B cell (primary cell): Measurements from ENCODE around the gene BIRC7. TPM values are rescaled to one million over a fixed set of nuclear protein-coding genes. Genes with fewer than 3 reads are reported as not detected.
"Not testable (repeated sequence)": the region's sequence is repeated elsewhere in the genome, so short reads cannot be mapped to it uniquely, and the experiment has no call there.

Source experiments
- ATAC-seq: fragments of 200-7000 bp; cut with Tn5 transposase; one replicate; pipeline ENCODE4 v1.10.0; 2021; ENCODE audit warnings: low read depth, mild to moderate bottlenecking, moderate number of reproducible peaks, moderate library complexity
- CTCF ChIA-PET: fragments of 350-600 bp; sonication (Branson Sonifier 250); formaldehyde crosslinking; loops from one replicate; lab custom pipeline; 2021; ENCODE audit warnings: antibody characterized with exemption, inconsistent platforms; lab: Charles Lee
- POLR2A ChIA-PET: fragments of 350-600 bp; sonication (Branson Sonifier 250); formaldehyde crosslinking; loops from one replicate; lab custom pipeline; 2021; ENCODE audit warnings: antibody characterized with exemption; lab: Charles Lee
- DNase-seq: peaks from one replicate; pipeline ENCODE4 v3.0.0; 2013
- H2AFZ ChIP-seq: 2 replicates; pipeline ENCODE4 v1.6.1; 2012; ENCODE audit warnings: mild to moderate bottlenecking, low read depth, low read length; ENCODE audit not compliant: insufficient read depth, poor library complexity, severe bottlenecking
- H3K27ac ChIP-seq, 2 donors: 1 replicate in 1 of 2; 2 replicates in 1 of 2; pipeline ENCODE4 v1.5.1; 2012 to 2013; ENCODE audit warnings: low read length in 2 of 2, mild to moderate bottlenecking in 2 of 2, moderate library complexity in 1 of 2
- H3K27me3 ChIP-seq, 4 experiments: fragments of 200-600 bp in 1 of 4; sonication (generic) in 1 of 4; replicated peaks in 1 of 4; 1 replicate in 2 of 4; 2 replicates in 2 of 4; pipeline versions ENCODE4 v1.6.1 to v1.7.0; 2013 to 2016; ENCODE audit warnings: low read length in 3 of 4, mild to moderate bottlenecking in 2 of 4, mixed read lengths in 1 of 4, moderate library complexity in 1 of 4; ENCODE audit not compliant: insufficient read depth in 4 of 4, control insufficient read depth in 3 of 4; ENCODE audit errors: control extremely low read depth in 1 of 4
- H3K36me3 ChIP-seq, 2 experiments: replicated peaks in 1 of 2; 1 replicate in 1 of 2; 2 replicates in 1 of 2; pipeline versions ENCODE4 v1.6.1 to v1.7.1; 2013; ENCODE audit warnings: low read length in 1 of 2; ENCODE audit not compliant: insufficient read depth in 2 of 2, control insufficient read depth in 1 of 2; ENCODE audit errors: control extremely low read depth in 1 of 2, extremely low read depth in 1 of 2
- H3K4me1 ChIP-seq, 2 donors: fragments of 200-600 bp in 1 of 2; sonication (generic) in 1 of 2; 1 replicate in 1 of 2; 2 replicates in 1 of 2; pipeline versions ENCODE4 v1.5.1 to v1.6.1; 2013 to 2017; ENCODE audit warnings: low read length in 2 of 2; ENCODE audit not compliant: control insufficient read depth in 2 of 2, insufficient read depth in 2 of 2
- H3K4me2 ChIP-seq: replicated peaks from 2 replicates; pipeline ENCODE3; 2012; ENCODE audit warnings: mild to moderate bottlenecking, low read depth, low read length; ENCODE audit not compliant: poor library complexity, severe bottlenecking
- H3K4me3 ChIP-seq, 5 experiments: fragments of 200-600 bp in 1 of 5; sonication (generic) in 1 of 5; 1 replicate in 3 of 5; 2 replicates in 2 of 5; pipeline versions ENCODE4 v1.5.1 to v1.7.0; 2011 to 2016; ENCODE audit warnings: low read length in 4 of 5, mild to moderate bottlenecking in 4 of 5, low read depth in 2 of 5, control low read depth in 1 of 5, moderate library complexity in 1 of 5; ENCODE audit not compliant: insufficient read depth in 1 of 5; ENCODE audit errors: control extremely low read depth in 1 of 5, extremely low read depth in 1 of 5
- H3K79me2 ChIP-seq: fragments of 200-600 bp; sonication (generic); one replicate; pipeline ENCODE4 v1.6.0; 2016; ENCODE audit warnings: low read length; ENCODE audit not compliant: control insufficient read depth, insufficient read depth
- H3K9ac ChIP-seq: fragments of 200-600 bp; sonication (generic); 2 replicates; pipeline ENCODE4 v1.6.1; 2017; ENCODE audit warnings: mild to moderate bottlenecking, low read length, moderate library complexity
- H3K9me3 ChIP-seq, 3 donors: one replicate each; pipeline versions ENCODE4 v1.6.1 to v1.7.1; 2013; ENCODE audit warnings: low read length in 2 of 3; ENCODE audit not compliant: control insufficient read depth in 2 of 3, insufficient read depth in 1 of 3; ENCODE audit errors: control extremely low read depth in 1 of 3
- H4K20me1 ChIP-seq: 2 replicates; pipeline ENCODE4 v1.6.0; 2012; ENCODE audit warnings: mild to moderate bottlenecking, low read length; ENCODE audit not compliant: insufficient read depth, control insufficient read depth, poor library complexity, severe bottlenecking
- H3K27ac Mint-ChIP-seq: one replicate; pipeline ENCODE4 v1.8.0; 2021; ENCODE audit warnings: mixed read lengths
- H3K27me3 Mint-ChIP-seq: one replicate; pipeline ENCODE4 v1.8.0; 2021; ENCODE audit warnings: mixed read lengths
- H3K4me1 Mint-ChIP-seq: one replicate; pipeline ENCODE4 v1.8.0; 2021; ENCODE audit warnings: mixed read lengths
- H3K4me3 Mint-ChIP-seq: one replicate; pipeline ENCODE4 v1.8.0; 2021; ENCODE audit warnings: mixed read lengths
- H3K9me3 Mint-ChIP-seq: one replicate; pipeline ENCODE4 v1.8.0; 2022; ENCODE audit warnings: mixed read lengths; ENCODE audit not compliant: insufficient read depth
- EZH2 ChIP-seq: IDR thresholded peaks from 2 replicates; pipeline ENCODE4 v1.6.1; 2012; ENCODE audit warnings: borderline replicate concordance, low read depth, mild to moderate bottlenecking, moderate library complexity, low read length; ENCODE audit not compliant: insufficient read depth, poor library complexity, severe bottlenecking
- WGBS: methylation state at CpG from one replicate; pipeline ENCODE4 v1.1.5; 2013; ENCODE audit warnings: missing lambda C conversion rate; ENCODE audit not compliant: insufficient coverage; 5-methylcytosine and 5-hydroxymethylcytosine counted together
- intact Hi-C: fragments of 100-400 bp; cut with micrococcal nuclease; formaldehyde crosslinking; loops from one replicate; pipeline ENCODE4 v1.10.0; 2022
- polyA plus RNA-seq: library from polyadenylated mRNA; depleted of rRNA; stranded (reverse); fragments of >200 nt; gene quantifications from 2 replicates; pipeline ENCODE4 v1.2.3, GENCODE V29; 2012
- total RNA-seq, 2 donors: library from RNA; stranded (reverse); fragments of 120-200 nt in 1 of 2; gene quantifications; 1 replicate in 1 of 2; 2 replicates in 1 of 2; pipeline versions ENCODE4 v1.2.3 to v1.2.4, GENCODE V29; 2013 to 2022
- TF ChIP-seq, protein P1 (sequence below): fragments of 200-600 bp; IDR thresholded peaks from one replicate; pipeline ENCODE4 v1.8.0; 2022; ENCODE audit warnings: antibody characterized with exemption, mild to moderate bottlenecking

BIRC7 gene
- total and polyA plus RNA-seq, 2 donors (not counting 1 experiment from before 2014, with no cell fraction given): 0.12 TPM; not detected in 1

GRCh38 chr20:63219866-63220521 lies 15.7 kb upstream of the BIRC7 start:
- no peak overlapping the region for H3K9ac ChIP-seq
- H3K4me3 ChIP-seq: no peak overlapping the region
- intact Hi-C loops: loop anchor here (5.0 kb wide), 1 partner anchor 293 kb away; the partner anchor contains the start of gene DIDO1
- H3K4me2 ChIP-seq: no peak overlapping the region
- DNase-seq (no peak), ATAC-seq (no peak)
- CTCF ChIA-PET: no interaction called here
- H4K20me1 ChIP-seq: peaks cover 5% of the 10 kb centered on the region
- peaks cover 12% of the 10 kb centered on the region for H3K79me2 ChIP-seq
- no peak overlapping the region for H3K4me3 Mint-ChIP-seq
- TF ChIP-seq EZH2: no peak
- POLR2A ChIA-PET: no interaction called here
- H3K9me3 Mint-ChIP-seq: no peaks in the 10 kb centered on the region
- peaks cover 0 to 7% (median 0%) of the 10 kb centered on the region in 4 experiments for H3K27me3 ChIP-seq
- peaks cover 11% of the 10 kb centered on the region for H3K4me1 Mint-ChIP-seq
- peaks cover 11 to 14% of the 10 kb centered on the region in 2 donors for H3K4me1 ChIP-seq
- WGBS: 94% methylated on average over 14 of the region's 25 CpGs
- H3K36me3 ChIP-seq: no peaks in the 10 kb centered on the region
- no peak overlapping the region for H3K27ac ChIP-seq
- no peak overlapping the region for H2AFZ ChIP-seq
- no peak overlapping the region for H3K27ac Mint-ChIP-seq
- H3K27me3 Mint-ChIP-seq: peaks cover 8% of the 10 kb centered on the region
- H3K9me3 ChIP-seq: no peaks in the 10 kb centered on the region

GRCh38 chr20:63220696-63221399 lies 14.9 kb upstream of the BIRC7 start:
- no peak overlapping the region for H3K4me3 ChIP-seq
- POLR2A ChIA-PET: no interaction called here
- 83% methylated on average over 9 of the region's 9 CpGs for WGBS
- no peak overlapping the region for H3K4me2 ChIP-seq
- intact Hi-C loops: no loop called here
- Mint-ChIP-seq H3K9me3 (no peaks in the 10 kb centered on the region), H3K4me1 (peaks cover 7% of the 10 kb centered on the region), H3K27me3 (peaks cover 8% of the 10 kb centered on the region), H3K4me3 (no peak overlapping the region), H3K27ac (no peak overlapping the region)
- H3K27me3 ChIP-seq: peaks cover 0 to 7% (median 0%) of the 10 kb centered on the region in 4 experiments
- no peak for TF ChIP-seq EZH2
- TF ChIP-seq, protein P1, sequence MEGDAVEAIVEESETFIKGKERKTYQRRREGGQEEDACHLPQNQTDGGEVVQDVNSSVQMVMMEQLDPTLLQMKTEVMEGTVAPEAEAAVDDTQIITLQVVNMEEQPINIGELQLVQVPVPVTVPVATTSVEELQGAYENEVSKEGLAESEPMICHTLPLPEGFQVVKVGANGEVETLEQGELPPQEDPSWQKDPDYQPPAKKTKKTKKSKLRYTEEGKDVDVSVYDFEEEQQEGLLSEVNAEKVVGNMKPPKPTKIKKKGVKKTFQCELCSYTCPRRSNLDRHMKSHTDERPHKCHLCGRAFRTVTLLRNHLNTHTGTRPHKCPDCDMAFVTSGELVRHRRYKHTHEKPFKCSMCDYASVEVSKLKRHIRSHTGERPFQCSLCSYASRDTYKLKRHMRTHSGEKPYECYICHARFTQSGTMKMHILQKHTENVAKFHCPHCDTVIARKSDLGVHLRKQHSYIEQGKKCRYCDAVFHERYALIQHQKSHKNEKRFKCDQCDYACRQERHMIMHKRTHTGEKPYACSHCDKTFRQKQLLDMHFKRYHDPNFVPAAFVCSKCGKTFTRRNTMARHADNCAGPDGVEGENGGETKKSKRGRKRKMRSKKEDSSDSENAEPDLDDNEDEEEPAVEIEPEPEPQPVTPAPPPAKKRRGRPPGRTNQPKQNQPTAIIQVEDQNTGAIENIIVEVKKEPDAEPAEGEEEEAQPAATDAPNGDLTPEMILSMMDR: no peak
- no peak overlapping the region for H2AFZ ChIP-seq
- H4K20me1 ChIP-seq: no peaks in the 10 kb centered on the region
- peaks cover 7 to 9% of the 10 kb centered on the region in 2 donors for H3K4me1 ChIP-seq
- H3K9ac ChIP-seq: no peak overlapping the region
- no peak for DNase-seq
- no peaks in the 10 kb centered on the region for H3K9me3 ChIP-seq
- H3K79me2 ChIP-seq: peaks cover 5% of the 10 kb centered on the region
- H3K36me3 ChIP-seq: no peaks in the 10 kb centered on the region
- ATAC-seq: no peak
- CTCF ChIA-PET: no interaction called here
- no peak overlapping the region for H3K27ac ChIP-seq

DNA sequence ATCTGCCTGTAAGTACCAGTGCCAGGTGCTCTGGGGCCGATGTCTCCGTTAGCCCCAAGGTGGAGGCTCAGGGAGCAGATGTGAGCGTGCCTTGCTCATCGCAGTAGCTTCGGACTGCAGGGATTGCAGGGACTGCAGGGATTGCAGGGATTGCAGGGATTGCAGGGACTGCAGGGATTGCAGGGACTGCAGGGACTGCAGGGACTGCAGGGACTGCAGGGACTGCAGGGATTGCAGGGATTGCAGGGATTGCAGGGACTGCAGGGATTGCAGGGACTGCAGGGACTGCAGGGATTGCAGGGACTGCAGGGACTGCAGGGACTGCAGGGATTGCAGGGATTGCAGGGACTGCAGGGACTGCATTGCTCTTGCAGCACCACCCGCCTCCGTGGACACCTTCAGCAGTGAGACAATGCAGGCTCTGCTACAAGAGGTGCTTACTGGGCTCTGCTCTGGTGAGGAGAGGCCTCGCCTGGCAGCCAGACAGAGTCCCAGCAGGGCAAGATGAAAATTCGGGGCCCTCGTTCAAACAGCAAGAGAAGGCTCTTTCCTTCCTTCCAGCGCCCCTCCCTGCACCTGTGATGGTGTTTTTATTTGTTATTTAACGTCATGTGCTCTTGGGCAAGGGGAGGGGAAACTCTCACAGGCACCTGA lies 14.2 kb upstream of the BIRC7 start:
- H3K27me3 ChIP-seq, H3K27me3 Mint-ChIP-seq, H3K36me3 ChIP-seq, H3K4me3 ChIP-seq, H4K20me1 ChIP-seq, DNase-seq, H3K4me3 Mint-ChIP-seq, CTCF ChIA-PET, H3K4me2 ChIP-seq, H3K9me3 ChIP-seq, ATAC-seq, POLR2A ChIA-PET, intact Hi-C loops, H2AFZ ChIP-seq, H3K27ac ChIP-seq, H3K4me1 Mint-ChIP-seq, H3K4me1 ChIP-seq, H3K9me3 Mint-ChIP-seq, H3K9ac ChIP-seq, H3K79me2 ChIP-seq, H3K27ac Mint-ChIP-seq: not testable (repeated sequence)
- WGBS: 91% methylated on average over 12 of the region's 12 CpGs
